Pulmonary artery endothelial cell (primary cell): Measurements from ENCODE around the gene ZC2HC1B. TPM values are rescaled to one million over a fixed set of nuclear protein-coding genes. Genes with fewer than 3 reads are reported as not detected.

ENCODE experiments used
- total RNA-seq: library from RNA; depleted of rRNA; stranded (reverse); fragments of >200 nt; gene quantifications from 2 replicates; pipeline ENCODE4 v1.2.3, GENCODE V29; 2014

Gene ZC2HC1B
- total RNA-seq, 1 donor from 2014 or later = not detected

Other genes with a start within 250 kb of the ZC2HC1B start
- 137 and 209 TPM in 2 replicates for gene PHACTR2, start 186.5 kb upstream of the ZC2HC1B start, total RNA-seq
- gene LTV1, start 21.1 kb upstream of the ZC2HC1B start, total RNA-seq = 27.2 and 30.8 TPM in 2 replicates
- gene PLAGL1, start 143.8 kb downstream of the ZC2HC1B start, total RNA-seq = 8.8 and 19.7 TPM in 2 replicates
- gene SF3B5, start 231.1 kb downstream of the ZC2HC1B start, total RNA-seq = 91.2 and 133 TPM in 2 replicates